Heart right ventricle (tissue), 16 donors: Measurements from ENCODE around the gene UGGT2. TPM values are rescaled to one million over a fixed set of nuclear protein-coding genes. Genes with fewer than 3 reads are reported as not detected.

Source experiments
- ATAC-seq, 8 donors: fragments of 200-7000 bp; cut with Tn5 transposase; one replicate each; pipeline ENCODE4 v1.9.1; 2020; ENCODE audit warnings: mild to moderate bottlenecking in 8 of 8, moderate library complexity in 8 of 8, moderate number of reproducible peaks in 1 of 8
- DNase-seq, 2 donors: peaks; one replicate each; pipeline ENCODE4 v3.0.0-alpha.2; 2020
- H3K27ac ChIP-seq, 10 donors: fragments of 200-600 bp; sonication (generic) in 2 of 10; one replicate each; pipeline versions ENCODE4 v1.5.0 to v1.8.0; 2020 to 2022; ENCODE audit warnings: mild to moderate bottlenecking in 3 of 10
- H3K27me3 ChIP-seq, 7 donors: fragments of 200-600 bp; one replicate each; pipeline ENCODE4 v1.8.0; 2021 to 2022; ENCODE audit warnings: mild to moderate bottlenecking in 2 of 7
- H3K36me3 ChIP-seq, 9 donors: fragments of 200-600 bp; sonication (generic) in 1 of 9; one replicate each; pipeline versions ENCODE4 v1.5.0 to v1.8.0; 2020 to 2022; ENCODE audit warnings: mild to moderate bottlenecking in 2 of 9
- H3K4me1 ChIP-seq, 9 donors: fragments of 200-600 bp; sonication (generic) in 1 of 9; one replicate each; pipeline versions ENCODE4 v1.5.0 to v1.8.0; 2020 to 2022; ENCODE audit warnings: mild to moderate bottlenecking in 4 of 9
- H3K4me3 ChIP-seq, 10 donors: fragments of 200-600 bp; sonication (generic) in 2 of 10; one replicate each; pipeline versions ENCODE4 v1.5.0 to v1.8.0; 2020 to 2022; ENCODE audit warnings: mild to moderate bottlenecking in 7 of 10, moderate library complexity in 2 of 10
- H3K9me3 ChIP-seq, 11 donors: fragments of 200-600 bp in 10 of 11; sonication (generic) in 2 of 11; one replicate each; pipeline versions ENCODE4 v1.5.0 to v1.8.0; 2013 to 2022; ENCODE audit warnings: mild to moderate bottlenecking in 2 of 11, control low read depth in 1 of 11, moderate library complexity in 1 of 11
- CTCF ChIP-seq, 9 donors: fragments of 200-600 bp; sonication (generic) in 2 of 9; IDR thresholded peaks; one replicate each; pipeline versions ENCODE4 v1.5.0 to v1.8.0; 2021 to 2022; ENCODE audit warnings: antibody characterized with exemption in 9 of 9, mild to moderate bottlenecking in 5 of 9, moderate library complexity in 1 of 9
- WGBS, 2 donors: extraction: QIAGEN DNeasy Blood & Tissue Kit; methylation state at CpG; one replicate each; pipeline ENCODE4 v1.1.7; 2013; ENCODE audit warnings: inconsistent platforms in 1 of 2; 5-methylcytosine and 5-hydroxymethylcytosine counted together
- intact Hi-C, 10 donors: fragments of 100-400 bp; cut with DNase I; formaldehyde crosslinking; loops; one replicate each; pipeline versions ENCODE4 v1.11.1 to v1.14.2; 2022
- polyA plus RNA-seq, 2 donors: library from polyadenylated mRNA; stranded (reverse); fragments of 200-250 nt; gene quantifications; one replicate each; pipeline ENCODE4 v1.2.3, GENCODE V29; 2013
- total RNA-seq, 10 donors: library from RNA; stranded (reverse); fragmentation: NEBNext Ultra II Directional in 3 of 10; extraction: Animal tissue kit (Norgen Biotek cat#: 25700) in 3 of 10; gene quantifications; one replicate each; pipeline versions ENCODE4 v1.2.1 to v1.2.4, GENCODE V29; 2021 to 2023
- donor health status: Arrhythmogenic right ventricular cardiomyopathy.
- donor health status: ischemic (EF 13 %, LVEDD 7.1; RV severe dilation, severe dysfunction).
- donor health status: healthy with polysubstance abuse.
- donor health status: DM: no; HTN: yes; CAD: no.
- donor health status: DM: no; HTN: no; CAD: no.
- donor health status: ischemic (EF 25% LVEDD 6.9; RV normal size, moderate dysfunction).
- donor health status: ischemic (EF 25% LVEDD 5.7; RV mildly dilated, moderate dysfunction).
- donor health status: healthy.
- donor health status: DM: yes; HTN: yes; CAD: no.
- donor health status: Ischemic cardiomyopathy.
- donor health status: ischemic (EF 35%, LVEDD 5.7; RV mildly dilated, moderate dysfunction).
- donor health status: nonischemic (EF 11% LVEDD 7.7; RV severe dilation, severe dysfunction).
- donor health status: DM: yes; HTN: yes; CAD: no.
- donor health status: PGD.
- donor health status: ischemic (EF 29% LVEDD 5.4; RV normal size, mild dysfunction).
- donor health status: nonischemic (EF 23%, LVEDD 6.1; RV moderate dilation, normal function).

UGGT2 gene
- total and polyA plus RNA-seq, 12 donors: 4.7 to 13.4 (median 11.0) TPM

- no peak for TF ChIP-seq CTCF (IDR thresholded peaks at IDR 0.05)
- ATAC-seq: no peak
- WGBS, 2 donors: 92 to 96% methylated on average over 1 of the region's 1 CpG
These were observed 154.9 kb downstream of the UGGT2 start for GRCh38 chr13:95898256-95898655.

GRCh38 chr13:95896301-95896700 lies 156.9 kb downstream of the UGGT2 start:
- intact Hi-C loops: no loop called here

More at GRCh38 chr13:95898256-95898655, 154.9 kb downstream of the UGGT2 start:
- Histone ChIP-seq H3K9me3 (no peaks in the 10 kb centered on the region), H3K27me3 (no peaks in the 10 kb centered on the region), H3K36me3 (peaks cover 0 to 46% (median 0%) of the 10 kb centered on the region in 9 donors), H3K4me3 (no peak overlapping the region), H3K27ac (no peak overlapping the region), H3K4me1 (no peaks in the 10 kb centered on the region)
- no peak for DNase-seq
- intact Hi-C loops: no loop called here

GRCh38 chr13:95893861-95894260 lies 159.3 kb downstream of the UGGT2 start:
- Histone ChIP-seq H3K4me1 (no peaks in the 10 kb centered on the region), H3K36me3 (peaks cover 0 to 50% (median 0%) of the 10 kb centered on the region in 9 donors), H3K27me3 (no peaks in the 10 kb centered on the region), H3K4me3 (no peak overlapping the region), H3K27ac (no peak overlapping the region), H3K9me3 (no peaks in the 10 kb centered on the region)
- WGBS, 2 donors: 95 to 96% methylated on average over 5 of the region's 5 CpGs
- DNase-seq (no peak), ATAC-seq (no peak)
- no peak for TF ChIP-seq CTCF (IDR thresholded peaks at IDR 0.05)
- intact Hi-C loops: no loop called here

More at GRCh38 chr13:95896301-95896700, 156.9 kb downstream of the UGGT2 start:
- H3K36me3 ChIP-seq: peaks cover 0 to 49% (median 0%) of the 10 kb centered on the region in 9 donors
- DNase-seq: no peak
- no peaks in the 10 kb centered on the region for H3K9me3 ChIP-seq
- no peak for ATAC-seq
- no peak overlapping the region for H3K4me3 ChIP-seq
- 76 to 80% methylated on average over 3 of the region's 3 CpGs for whole genome bisulfite sequencing, 2 donors
- no peaks in the 10 kb centered on the region for H3K27me3 ChIP-seq
- H3K4me1 ChIP-seq: no peaks in the 10 kb centered on the region
- no peak overlapping the region for H3K27ac ChIP-seq
- TF ChIP-seq CTCF (IDR thresholded peaks at IDR 0.05): no peak

- ATAC-seq (no peak), DNase-seq (no peak)
- intact Hi-C loops: no loop called here
- peaks cover 0 to 61% (median 12%) of the 10 kb centered on the region in 9 donors for H3K36me3 ChIP-seq
- no peak overlapping the region for H3K4me3 ChIP-seq
- no peaks in the 10 kb centered on the region for H3K27me3 ChIP-seq
- 94 to 97% methylated on average over 3 of the region's 3 CpGs for WGBS, 2 donors
- TF ChIP-seq CTCF (IDR thresholded peaks at IDR 0.05): no peak
- H3K4me1 ChIP-seq: no peaks in the 10 kb centered on the region
- H3K27ac ChIP-seq: no peak overlapping the region
- H3K9me3 ChIP-seq: no peaks in the 10 kb centered on the region
These were observed 171.1 kb downstream of the UGGT2 start for GRCh38 chr13:95882121-95882520.
